ENCODE measurements around the gene LAMA1.

DNA sequence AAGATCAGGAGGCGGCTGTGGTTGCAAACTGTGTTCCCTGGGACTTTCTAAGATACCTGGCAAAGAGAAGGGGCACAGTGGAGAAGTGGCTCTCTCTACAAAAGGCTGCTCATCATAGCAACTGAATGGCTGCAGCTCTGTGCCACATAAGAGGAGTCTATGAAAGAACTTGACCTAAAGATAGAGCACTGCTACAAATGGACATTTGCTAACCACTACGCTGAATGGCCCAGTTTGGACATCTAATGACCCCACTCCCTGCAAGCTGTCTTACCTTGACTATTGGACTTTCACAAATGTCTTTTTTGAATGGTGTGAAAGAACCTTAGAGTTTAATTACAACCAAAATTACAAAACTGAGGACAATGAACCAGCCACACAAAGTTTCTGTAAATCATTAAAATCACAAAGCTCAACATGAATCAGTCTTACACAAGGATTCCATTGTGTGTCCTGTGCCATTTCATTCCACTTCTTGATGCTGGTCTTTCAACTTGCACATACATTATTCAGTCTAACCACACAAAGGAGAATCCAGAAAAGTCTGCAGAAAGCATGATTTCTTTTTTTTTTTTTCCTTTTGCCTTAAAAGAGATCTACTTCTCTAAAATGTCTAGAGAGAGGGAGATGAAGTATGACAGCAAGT lies 154.0 kb downstream of the LAMA1 start:
- TF ChIP-seq POLR2A (IDR thresholded peaks at IDR 0.05) (no peak), POLR2AphosphoS5 (IDR thresholded peaks at IDR 0.05) (no peak), EP300 (IDR thresholded peaks at IDR 0.05; ENCODE audit: low read depth) (no peak)
- TF ChIP-seq, protein P1, sequence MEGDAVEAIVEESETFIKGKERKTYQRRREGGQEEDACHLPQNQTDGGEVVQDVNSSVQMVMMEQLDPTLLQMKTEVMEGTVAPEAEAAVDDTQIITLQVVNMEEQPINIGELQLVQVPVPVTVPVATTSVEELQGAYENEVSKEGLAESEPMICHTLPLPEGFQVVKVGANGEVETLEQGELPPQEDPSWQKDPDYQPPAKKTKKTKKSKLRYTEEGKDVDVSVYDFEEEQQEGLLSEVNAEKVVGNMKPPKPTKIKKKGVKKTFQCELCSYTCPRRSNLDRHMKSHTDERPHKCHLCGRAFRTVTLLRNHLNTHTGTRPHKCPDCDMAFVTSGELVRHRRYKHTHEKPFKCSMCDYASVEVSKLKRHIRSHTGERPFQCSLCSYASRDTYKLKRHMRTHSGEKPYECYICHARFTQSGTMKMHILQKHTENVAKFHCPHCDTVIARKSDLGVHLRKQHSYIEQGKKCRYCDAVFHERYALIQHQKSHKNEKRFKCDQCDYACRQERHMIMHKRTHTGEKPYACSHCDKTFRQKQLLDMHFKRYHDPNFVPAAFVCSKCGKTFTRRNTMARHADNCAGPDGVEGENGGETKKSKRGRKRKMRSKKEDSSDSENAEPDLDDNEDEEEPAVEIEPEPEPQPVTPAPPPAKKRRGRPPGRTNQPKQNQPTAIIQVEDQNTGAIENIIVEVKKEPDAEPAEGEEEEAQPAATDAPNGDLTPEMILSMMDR (IDR thresholded peaks at IDR 0.05) = no peak

All from transverse colon (tissue), 4 donors.